A549 (cell line): ENCODE data around the gene MS4A4E.

ENCODE experiments used
- CEBPB ChIP-seq, 2 experiments: fragments of >200 bp in 1 of 2; sonication (Bioruptor Twin) in 1 of 2; formaldehyde crosslinking in 1 of 2; IDR thresholded peaks; 2 replicates each; pipeline ENCODE4 v1.6.1; 2012 to 2016
- EP300 ChIP-seq, 2 experiments: fragments of >200 bp; sonication (Bioruptor Twin); formaldehyde crosslinking; IDR thresholded peaks; 2 replicates in 1 of 2; 3 replicates in 1 of 2; pipeline ENCODE4 v1.6.1; 2016 to 2017
- GATA3 ChIP-seq: IDR thresholded peaks from 2 replicates; pipeline ENCODE4 v1.6.1; 2012; ENCODE audit warnings: borderline replicate concordance
- JUN ChIP-seq, 2 experiments: fragments of >200 bp; sonication (Bioruptor Twin); formaldehyde crosslinking; IDR thresholded peaks; 2 replicates in 1 of 2; 3 replicates in 1 of 2; pipeline ENCODE4 v1.6.1; 2016 to 2017
- JUNB ChIP-seq: fragments of >200 bp; sonication (Bioruptor Twin); formaldehyde crosslinking; IDR thresholded peaks from 2 replicates; pipeline ENCODE4 v1.6.1; 2016
- MYC ChIP-seq: IDR thresholded peaks from 2 replicates; pipeline ENCODE4 v1.6.1; 2012; ENCODE audit warnings: mild to moderate bottlenecking, inconsistent platforms, low read length, improper control_type of control experiment, borderline replicate concordance
- POLR2A ChIP-seq: IDR thresholded peaks from 2 replicates; pipeline ENCODE4 v1.6.1; 2012; ENCODE audit warnings: mild to moderate bottlenecking, low read length
- TF ChIP-seq, protein P1 (sequence below): fragments of >200 bp; sonication (Bioruptor Twin); formaldehyde crosslinking; IDR thresholded peaks from 3 replicates; pipeline ENCODE4 v1.5.1; 2016

DNA sequence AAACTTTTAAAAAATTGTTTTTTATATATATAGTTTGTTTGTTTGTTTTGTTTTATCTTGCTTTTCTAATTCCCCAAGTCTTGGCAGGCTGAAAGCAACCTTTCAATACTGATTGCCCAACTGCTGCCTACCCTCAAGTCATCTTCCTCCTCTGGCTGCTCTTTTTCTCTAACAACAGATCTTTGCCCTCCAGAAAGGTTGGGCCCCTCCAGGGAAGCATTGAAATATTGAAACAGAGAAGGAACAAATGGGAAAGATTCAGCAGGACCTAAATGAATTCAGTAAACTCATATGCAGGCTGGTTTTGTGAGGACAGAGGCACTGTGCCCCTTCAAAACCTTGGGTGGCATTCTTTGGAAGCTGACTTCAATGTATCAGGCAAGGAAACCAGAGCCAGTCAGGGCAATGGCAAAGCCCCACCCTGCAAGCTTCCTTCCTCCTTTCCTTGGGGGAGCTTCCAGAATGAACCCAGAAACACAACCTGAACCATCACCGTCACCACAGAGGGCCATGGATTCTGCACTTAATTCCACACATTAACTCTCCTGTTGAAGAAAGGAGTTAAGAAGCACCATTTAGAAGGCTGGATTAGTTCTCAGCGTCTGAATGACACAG is 59.2 kb downstream of the MS4A4E start:
- TF ChIP-seq, protein P1, sequence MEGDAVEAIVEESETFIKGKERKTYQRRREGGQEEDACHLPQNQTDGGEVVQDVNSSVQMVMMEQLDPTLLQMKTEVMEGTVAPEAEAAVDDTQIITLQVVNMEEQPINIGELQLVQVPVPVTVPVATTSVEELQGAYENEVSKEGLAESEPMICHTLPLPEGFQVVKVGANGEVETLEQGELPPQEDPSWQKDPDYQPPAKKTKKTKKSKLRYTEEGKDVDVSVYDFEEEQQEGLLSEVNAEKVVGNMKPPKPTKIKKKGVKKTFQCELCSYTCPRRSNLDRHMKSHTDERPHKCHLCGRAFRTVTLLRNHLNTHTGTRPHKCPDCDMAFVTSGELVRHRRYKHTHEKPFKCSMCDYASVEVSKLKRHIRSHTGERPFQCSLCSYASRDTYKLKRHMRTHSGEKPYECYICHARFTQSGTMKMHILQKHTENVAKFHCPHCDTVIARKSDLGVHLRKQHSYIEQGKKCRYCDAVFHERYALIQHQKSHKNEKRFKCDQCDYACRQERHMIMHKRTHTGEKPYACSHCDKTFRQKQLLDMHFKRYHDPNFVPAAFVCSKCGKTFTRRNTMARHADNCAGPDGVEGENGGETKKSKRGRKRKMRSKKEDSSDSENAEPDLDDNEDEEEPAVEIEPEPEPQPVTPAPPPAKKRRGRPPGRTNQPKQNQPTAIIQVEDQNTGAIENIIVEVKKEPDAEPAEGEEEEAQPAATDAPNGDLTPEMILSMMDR: no peak
- TF ChIP-seq JUNB (no peak), EP300 (IDR thresholded peaks at IDR 0.05) (no peak), JUN (IDR thresholded peaks at IDR 0.05) (no peak), CEBPB (IDR thresholded peaks at IDR 0.05) (no peak), GATA3 (no peak), MYC (no peak), POLR2A (no peak)
